Astrocyte of the spinal cord (primary cell): ENCODE measurements around the gene TPSG1.

ENCODE experiments used
- DNase-seq: peaks from one replicate; pipeline ENCODE4 v3.0.0; 2011; ENCODE audit warnings: low read depth, low spot score
- H3K4me3 ChIP-seq: 2 replicates; pipeline ENCODE4 v1.5.1; 2011; ENCODE audit warnings: low read depth, mild to moderate bottlenecking, low read length, moderate library complexity
- CTCF ChIP-seq: IDR thresholded peaks from 2 replicates; pipeline ENCODE4 v1.5.1; 2012; ENCODE audit warnings: low read depth, mild to moderate bottlenecking, low read length, inconsistent platforms
- in situ Hi-C: cut with HindIII; loops from 2 replicates; pipeline ENCODE4 v1.10.0; 2017; ENCODE audit warnings: low sequenced_read_pairs

Gene TPSG1

GRCh38 chr16:1265826-1266225 is 40.8 kb upstream of the TPSG1 start:
- no peak overlapping the region for H3K4me3 ChIP-seq
- TF ChIP-seq CTCF, result no peak
- in situ Hi-C loops, result no loop called here
- no peak for DNase-seq

- no peak for TF ChIP-seq CTCF
- H3K4me3 ChIP-seq, result no peak overlapping the region
- no peak for DNase-seq
- in situ Hi-C loops, result no loop called here
Measured at GRCh38 chr16:1265090-1265630, 40.1 kb upstream of the TPSG1 start.

- in situ Hi-C loops, result no loop called here
- no peak for TF ChIP-seq CTCF
- DNase-seq, result no peak
- H3K4me3 ChIP-seq, result no peak overlapping the region
Measured at GRCh38 chr16:1264345-1265089, 39.4 kb upstream of the TPSG1 start.

GRCh38 chr16:1263591-1264344 is 38.7 kb upstream of the TPSG1 start:
- no peak overlapping the region for H3K4me3 ChIP-seq
- no peak for DNase-seq
- no peak for TF ChIP-seq CTCF
- in situ Hi-C loops, result no loop called here

- in situ Hi-C loops, result no loop called here
- no peak for TF ChIP-seq CTCF
- no peak overlapping the region for H3K4me3 ChIP-seq
- DNase-seq, result no peak
Measured at GRCh38 chr16:1262846-1263221, 37.8 kb upstream of the TPSG1 start.

- no peak for DNase-seq
- in situ Hi-C loops, result no loop called here
- TF ChIP-seq CTCF, result no peak
- no peak overlapping the region for H3K4me3 ChIP-seq
Measured at GRCh38 chr16:1262210-1262845, 37.3 kb upstream of the TPSG1 start.
